ENCODE results near the gene CERS1. TPM values are rescaled to one million over a fixed set of nuclear protein-coding genes. Genes with fewer than 3 reads are reported as not detected.
A peak's percentile ranks its signal among the peaks of the same experiment; 100 is the strongest.

The CERS1 gene
- total and polyA plus RNA-seq, 8 donors, result 0.37 to 4.8 (median 0.61) TPM; not detected in 3

DNA sequence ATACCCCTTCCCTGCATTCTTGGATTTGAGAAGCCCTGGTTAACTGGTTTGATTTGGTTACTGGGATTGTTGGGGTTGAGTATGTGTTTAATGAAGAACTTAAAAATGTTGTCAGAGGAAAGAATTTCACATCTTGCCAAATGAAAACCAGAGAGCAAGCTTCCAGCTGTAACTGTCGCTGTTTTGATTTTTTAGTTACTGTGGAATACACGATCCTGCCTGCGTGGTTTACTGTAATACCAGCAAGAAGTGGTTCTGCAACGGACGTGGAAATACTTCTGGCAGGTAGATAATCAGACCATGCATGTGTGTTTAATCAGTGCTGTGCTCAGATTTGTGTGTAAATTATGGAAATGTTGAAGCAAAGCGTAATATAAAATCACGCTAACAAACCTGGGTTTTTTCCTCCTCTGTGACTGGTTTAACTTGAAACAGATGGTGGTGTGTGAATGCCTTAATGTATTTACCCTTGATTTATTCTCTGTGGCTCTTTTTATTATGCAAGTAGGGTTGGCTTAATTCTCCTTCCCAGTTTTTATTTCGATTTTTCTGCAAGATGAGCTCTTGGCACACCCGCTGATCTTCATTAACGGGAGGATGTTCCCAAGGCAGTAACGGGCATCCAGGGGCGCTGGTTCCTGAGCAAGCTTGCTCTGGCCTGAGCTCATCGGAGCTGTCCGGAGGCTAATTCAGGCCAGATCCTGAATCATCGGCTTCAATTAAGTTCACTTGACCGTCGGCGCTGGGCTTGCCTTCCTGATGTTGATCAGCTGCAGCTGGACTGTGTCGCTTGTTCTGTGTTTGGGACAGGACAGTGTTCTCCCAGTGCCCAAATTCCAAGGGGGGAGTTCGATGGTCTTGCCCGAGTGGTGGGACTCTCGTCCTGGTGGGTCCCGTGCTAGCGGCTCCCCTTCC is 48.2 kb downstream of the CERS1 start:
- intact Hi-C loops (cut with DNase I; ENCODE audit: low total_unique reads), result loop anchor here (5.0 to 10.0 kb wide), 2 partner anchors 256 to 393 kb away; no protein-coding TSS in a partner anchor
- Histone ChIP-seq H3K36me3 (peaks cover 39 to 59% (median 49%) of the 10 kb centered on the region in 4 donors), H3K4me1 (peaks cover 38 to 82% (median 78%) of the 10 kb centered on the region in 4 donors), H3K9me3 (no peaks in the 10 kb centered on the region), H3K27me3 (no peaks in the 10 kb centered on the region), H3K27ac (peak overlapping the region; percentile 2 to 81 (median 73)), H3K4me3 (peak overlapping the region in 1 of 4 donors; percentile 8)
- TF ChIP-seq, protein P1, sequence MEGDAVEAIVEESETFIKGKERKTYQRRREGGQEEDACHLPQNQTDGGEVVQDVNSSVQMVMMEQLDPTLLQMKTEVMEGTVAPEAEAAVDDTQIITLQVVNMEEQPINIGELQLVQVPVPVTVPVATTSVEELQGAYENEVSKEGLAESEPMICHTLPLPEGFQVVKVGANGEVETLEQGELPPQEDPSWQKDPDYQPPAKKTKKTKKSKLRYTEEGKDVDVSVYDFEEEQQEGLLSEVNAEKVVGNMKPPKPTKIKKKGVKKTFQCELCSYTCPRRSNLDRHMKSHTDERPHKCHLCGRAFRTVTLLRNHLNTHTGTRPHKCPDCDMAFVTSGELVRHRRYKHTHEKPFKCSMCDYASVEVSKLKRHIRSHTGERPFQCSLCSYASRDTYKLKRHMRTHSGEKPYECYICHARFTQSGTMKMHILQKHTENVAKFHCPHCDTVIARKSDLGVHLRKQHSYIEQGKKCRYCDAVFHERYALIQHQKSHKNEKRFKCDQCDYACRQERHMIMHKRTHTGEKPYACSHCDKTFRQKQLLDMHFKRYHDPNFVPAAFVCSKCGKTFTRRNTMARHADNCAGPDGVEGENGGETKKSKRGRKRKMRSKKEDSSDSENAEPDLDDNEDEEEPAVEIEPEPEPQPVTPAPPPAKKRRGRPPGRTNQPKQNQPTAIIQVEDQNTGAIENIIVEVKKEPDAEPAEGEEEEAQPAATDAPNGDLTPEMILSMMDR (IDR thresholded peaks at IDR 0.05), result no peak
- TF ChIP-seq POLR2A (IDR thresholded peaks at IDR 0.05) (no peak), EP300 (IDR thresholded peaks at IDR 0.05) (no peak), POLR2AphosphoS5 (IDR thresholded peaks at IDR 0.05) (no peak)
- DNase-seq, result no peak
- 68 to 87% (median 78%) methylated on average over 24 of the region's 24 CpGs for WGBS, 5 donors

DNA sequence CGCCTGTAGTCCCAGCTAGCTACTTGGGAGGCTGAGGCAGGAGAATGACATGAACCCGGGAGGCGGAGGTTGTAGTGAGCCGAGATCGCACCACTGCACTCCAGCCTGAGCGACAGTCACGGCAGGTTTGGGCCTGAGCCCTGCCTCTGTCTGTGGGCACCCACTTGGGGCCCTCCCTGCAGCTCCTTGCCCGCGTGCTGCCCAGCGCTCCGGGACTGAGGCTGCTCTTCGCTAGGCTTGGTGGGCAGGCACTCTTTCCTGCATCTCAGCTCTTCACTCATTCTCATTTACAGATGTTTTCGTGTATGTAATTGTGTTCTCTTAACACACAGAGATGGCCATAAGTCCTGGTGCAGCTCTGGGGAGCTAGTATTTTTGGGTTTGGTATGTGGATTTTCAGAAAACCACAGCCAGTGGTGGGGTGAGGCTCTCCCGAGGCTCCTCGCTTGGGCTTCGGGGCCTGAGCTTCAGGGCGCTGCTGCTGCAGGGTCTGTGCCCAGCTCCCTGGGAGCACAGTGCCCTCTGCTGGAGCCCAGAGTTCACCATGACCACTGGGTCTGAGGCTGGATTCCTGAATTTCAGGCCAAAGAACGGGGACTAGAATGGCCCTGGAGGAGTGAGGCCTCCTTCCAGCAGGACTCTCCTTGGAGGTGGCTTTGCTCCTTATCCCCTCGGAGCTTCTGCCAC is 49.0 kb downstream of the CERS1 start:
- DNase-seq, result peak; percentile 80 to 92
- TF ChIP-seq POLR2A (IDR thresholded peaks at IDR 0.05) (no peak), EP300 (IDR thresholded peaks at IDR 0.05) (no peak), POLR2AphosphoS5 (IDR thresholded peaks at IDR 0.05) (peak in 1 of 3 donors; percentile 40)
- TF ChIP-seq, protein P1 (IDR thresholded peaks at IDR 0.05), result peak in 5 of 7 experiments; percentile 66 to 86 (median 78)
- peaks cover 31 to 51% (median 41%) of the 10 kb centered on the region in 4 donors for H3K36me3 ChIP-seq
- peak overlapping the region in 1 of 4 donors; percentile 8 for H3K4me3 ChIP-seq
- intact Hi-C loops (cut with DNase I; ENCODE audit: low total_unique reads), result loop anchor here (5.0 to 10.0 kb wide), 2 partner anchors 255 to 392 kb away; no protein-coding TSS in a partner anchor
- H3K27ac ChIP-seq, result peak overlapping the region in 4 of 5 donors; percentile 45 to 81 (median 72)
- no peaks in the 10 kb centered on the region for H3K27me3 ChIP-seq
- peaks cover 46 to 90% (median 86%) of the 10 kb centered on the region in 4 donors for H3K4me1 ChIP-seq
- H3K9me3 ChIP-seq, result no peaks in the 10 kb centered on the region
- whole genome bisulfite sequencing, 5 donors, result 44 to 52% (median 51%) methylated on average over 19 of the region's 19 CpGs

DNA sequence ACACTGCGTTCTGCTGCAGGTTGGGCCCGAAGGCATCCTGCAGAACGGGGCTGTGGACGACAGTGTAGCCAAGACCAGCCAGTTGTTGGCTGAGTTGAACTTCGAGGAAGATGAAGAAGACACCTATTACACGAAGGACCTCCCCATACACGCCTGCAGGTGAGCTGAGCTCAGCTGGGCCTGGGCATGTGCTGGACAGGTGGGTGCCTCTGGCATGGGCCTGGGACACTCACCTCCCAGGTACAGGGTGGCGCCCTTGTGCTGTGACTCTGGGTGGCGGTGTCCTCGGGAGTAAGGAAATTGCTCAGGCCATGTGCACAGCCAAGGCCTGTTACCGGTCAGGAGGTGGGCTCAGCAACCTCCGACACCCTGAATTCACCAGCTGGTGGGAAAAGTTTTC is 50.0 kb downstream of the CERS1 start:
- Histone ChIP-seq H3K4me3 (no peak overlapping the region), H3K27me3 (no peaks in the 10 kb centered on the region), H3K9me3 (no peaks in the 10 kb centered on the region), H3K27ac (peak overlapping the region in 1 of 5 donors; percentile 81), H3K4me1 (peaks cover 57 to 100% (median 97%) of the 10 kb centered on the region in 4 donors), H3K36me3 (peaks cover 20 to 40% (median 31%) of the 10 kb centered on the region in 4 donors)
- no peak for DNase-seq
- 74 to 86% (median 82%) methylated on average over 11 to 12 of the region's 12 CpGs for WGBS, 5 donors
- intact Hi-C loops (cut with DNase I; ENCODE audit: low total_unique reads), result loop anchor here (5.0 to 10.0 kb wide), 2 partner anchors 254 to 391 kb away; no protein-coding TSS in a partner anchor
- TF ChIP-seq POLR2A (IDR thresholded peaks at IDR 0.05) (no peak), POLR2AphosphoS5 (IDR thresholded peaks at IDR 0.05) (no peak), EP300 (IDR thresholded peaks at IDR 0.05) (no peak)
- TF ChIP-seq, protein P1 (IDR thresholded peaks at IDR 0.05), result no peak

DNA sequence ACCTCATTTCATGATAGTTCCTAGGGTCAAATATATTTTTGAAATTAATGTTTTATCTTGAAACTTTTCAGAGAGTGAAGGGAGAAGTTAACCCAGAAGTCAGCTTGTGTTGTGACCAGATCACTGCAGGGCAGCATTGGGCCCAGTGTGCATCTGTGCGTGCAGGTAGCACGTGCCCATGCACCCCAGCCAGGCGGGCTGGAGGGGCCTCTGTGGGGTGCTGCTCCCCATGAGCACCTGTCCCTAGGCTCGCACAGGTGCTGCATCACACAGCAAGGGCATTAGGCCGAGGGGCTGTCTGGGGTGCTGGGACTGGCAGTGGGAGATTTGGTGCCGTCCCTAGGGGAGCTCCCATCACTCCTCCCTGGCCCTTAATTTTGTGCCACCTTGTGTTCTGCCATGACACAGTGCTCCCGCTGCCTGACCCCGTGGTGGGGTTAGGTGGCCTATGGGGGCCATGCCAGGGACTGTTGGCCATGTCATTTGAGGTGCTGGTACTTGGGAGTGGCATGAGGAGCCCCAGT is 51.1 kb downstream of the CERS1 start:
- H3K4me3 ChIP-seq, result no peak overlapping the region
- peaks cover 10 to 29% (median 20%) of the 10 kb centered on the region in 4 donors for H3K36me3 ChIP-seq
- peaks cover 62 to 100% (median 98%) of the 10 kb centered on the region in 4 donors for H3K4me1 ChIP-seq
- TF ChIP-seq, protein P1 (IDR thresholded peaks at IDR 0.05), result no peak
- no peaks in the 10 kb centered on the region for H3K9me3 ChIP-seq
- intact Hi-C loops (cut with DNase I; ENCODE audit: low total_unique reads), result loop anchor here (5.0 to 10.0 kb wide), 2 partner anchors 253 to 390 kb away; no protein-coding TSS in a partner anchor
- no peak overlapping the region for H3K27ac ChIP-seq
- no peak for DNase-seq
- WGBS, 5 donors, result 89 to 99% (median 91%) methylated on average over 7 to 8 of the region's 8 CpGs
- H3K27me3 ChIP-seq, result no peaks in the 10 kb centered on the region
